ENCODE data around the gene CORO2B.

GRCh38 chr15:68550498-68551295, 28.1 kb upstream of the CORO2B start:
- TF ChIP-seq CTCF (IDR thresholded peaks at IDR 0.05) = peak; percentile 89 to 97 (median 93)
- TF ChIP-seq POLR2A (IDR thresholded peaks at IDR 0.05) = no peak
